Calu3 (cell line): ENCODE measurements around the gene GLE1. TPM values are rescaled to one million over a fixed set of nuclear protein-coding genes. Genes with fewer than 3 reads are reported as not detected.

Experiments
- BruUV-seq: library from RNA; stranded (reverse); fragments of 400-500 nt; replicated peaks from 2 replicates; lab custom pipeline; 2021; lab: Mats Ljungman, UMichigan
- CTCF ChIA-PET: fragments of 300-600 bp; sonication (Branson Sonifier 250); formaldehyde crosslinking; loops from one replicate; lab custom pipeline; 2022; ENCODE audit warnings: antibody characterized with exemption; lab: Charles Lee
- DNase-seq: peaks from one replicate; pipeline ENCODE4 v3.0.0; 2022
- H3K27ac Mint-ChIP-seq: one replicate; pipeline ENCODE4 v1.8.0; 2022; ENCODE audit warnings: mixed read lengths; ENCODE audit not compliant: unreplicated experiment
- H3K27me3 Mint-ChIP-seq: one replicate; pipeline ENCODE4 v1.8.0; 2022; ENCODE audit warnings: mixed read lengths; ENCODE audit not compliant: unreplicated experiment
- H3K36me3 Mint-ChIP-seq: one replicate; pipeline ENCODE4 v1.8.0; 2022; ENCODE audit warnings: mild to moderate bottlenecking, moderate library complexity, mixed read lengths; ENCODE audit not compliant: insufficient read depth, unreplicated experiment
- H3K4me1 Mint-ChIP-seq: one replicate; pipeline ENCODE4 v1.8.0; 2022; ENCODE audit warnings: mild to moderate bottlenecking, low read depth, mixed read lengths; ENCODE audit not compliant: unreplicated experiment
- H3K4me3 Mint-ChIP-seq: one replicate; pipeline ENCODE4 v1.8.0; 2022; ENCODE audit warnings: mild to moderate bottlenecking, low read depth, moderate library complexity, mixed read lengths; ENCODE audit not compliant: unreplicated experiment
- H3K9me3 Mint-ChIP-seq: one replicate; pipeline ENCODE4 v1.8.0; 2022; ENCODE audit warnings: low read depth, mixed read lengths; ENCODE audit not compliant: unreplicated experiment
- intact Hi-C: fragments of 100-400 bp; cut with micrococcal nuclease; formaldehyde crosslinking; loops from one replicate; pipeline ENCODE4 v1.10.0; 2022; ENCODE audit not compliant: unreplicated experiment
- total RNA-seq: library from RNA; stranded (reverse); gene quantifications from 2 replicates; pipeline ENCODE4 v1.2.3, GENCODE V29; 2022
- TF ChIP-seq, protein P1 (sequence below): fragments of 200-600 bp; IDR thresholded peaks from one replicate; pipeline ENCODE4 v1.8.0; 2022; ENCODE audit warnings: antibody characterized with exemption; ENCODE audit not compliant: unreplicated experiment

GLE1 gene
- total RNA-seq, 1 experiment from 2014 or later = 24.8 TPM

- CTCF ChIA-PET = no interaction called here
- peak; percentile 53 for DNase-seq
- TF ChIP-seq, protein P1, sequence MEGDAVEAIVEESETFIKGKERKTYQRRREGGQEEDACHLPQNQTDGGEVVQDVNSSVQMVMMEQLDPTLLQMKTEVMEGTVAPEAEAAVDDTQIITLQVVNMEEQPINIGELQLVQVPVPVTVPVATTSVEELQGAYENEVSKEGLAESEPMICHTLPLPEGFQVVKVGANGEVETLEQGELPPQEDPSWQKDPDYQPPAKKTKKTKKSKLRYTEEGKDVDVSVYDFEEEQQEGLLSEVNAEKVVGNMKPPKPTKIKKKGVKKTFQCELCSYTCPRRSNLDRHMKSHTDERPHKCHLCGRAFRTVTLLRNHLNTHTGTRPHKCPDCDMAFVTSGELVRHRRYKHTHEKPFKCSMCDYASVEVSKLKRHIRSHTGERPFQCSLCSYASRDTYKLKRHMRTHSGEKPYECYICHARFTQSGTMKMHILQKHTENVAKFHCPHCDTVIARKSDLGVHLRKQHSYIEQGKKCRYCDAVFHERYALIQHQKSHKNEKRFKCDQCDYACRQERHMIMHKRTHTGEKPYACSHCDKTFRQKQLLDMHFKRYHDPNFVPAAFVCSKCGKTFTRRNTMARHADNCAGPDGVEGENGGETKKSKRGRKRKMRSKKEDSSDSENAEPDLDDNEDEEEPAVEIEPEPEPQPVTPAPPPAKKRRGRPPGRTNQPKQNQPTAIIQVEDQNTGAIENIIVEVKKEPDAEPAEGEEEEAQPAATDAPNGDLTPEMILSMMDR = no peak
- peak overlapping the region; percentile 95 for H3K4me3 Mint-ChIP-seq
- intact Hi-C loops = no loop called here
- no peaks in the 10 kb centered on the region for H3K27me3 Mint-ChIP-seq
- H3K9me3 Mint-ChIP-seq = no peaks in the 10 kb centered on the region
- H3K36me3 Mint-ChIP-seq = peaks cover 22% of the 10 kb centered on the region
- H3K4me1 Mint-ChIP-seq = no peaks in the 10 kb centered on the region
- H3K27ac Mint-ChIP-seq = peak overlapping the region; percentile 75
- no TSS peak for BruUV-seq
Observed at GRCh38 chr9:128456613-128457061, 47.9 kb upstream of the GLE1 start.

GRCh38 chr9:128457207-128457606, 47.3 kb upstream of the GLE1 start:
- H3K4me1 Mint-ChIP-seq = no peaks in the 10 kb centered on the region
- TSS peak; percentile 48 for BruUV-seq
- peak overlapping the region; percentile 95 for H3K4me3 Mint-ChIP-seq
- CTCF ChIA-PET = interaction anchor here (0.6 kb wide), 1 partner anchor 581 kb away, joined by 3 read pairs; no protein-coding TSS in a partner anchor
- H3K36me3 Mint-ChIP-seq = peaks cover 22% of the 10 kb centered on the region
- no peaks in the 10 kb centered on the region for H3K9me3 Mint-ChIP-seq
- H3K27me3 Mint-ChIP-seq = no peaks in the 10 kb centered on the region
- intact Hi-C loops = no loop called here
- DNase-seq = no peak
- TF ChIP-seq, protein P1 = no peak
- no peak overlapping the region for H3K27ac Mint-ChIP-seq

DNA sequence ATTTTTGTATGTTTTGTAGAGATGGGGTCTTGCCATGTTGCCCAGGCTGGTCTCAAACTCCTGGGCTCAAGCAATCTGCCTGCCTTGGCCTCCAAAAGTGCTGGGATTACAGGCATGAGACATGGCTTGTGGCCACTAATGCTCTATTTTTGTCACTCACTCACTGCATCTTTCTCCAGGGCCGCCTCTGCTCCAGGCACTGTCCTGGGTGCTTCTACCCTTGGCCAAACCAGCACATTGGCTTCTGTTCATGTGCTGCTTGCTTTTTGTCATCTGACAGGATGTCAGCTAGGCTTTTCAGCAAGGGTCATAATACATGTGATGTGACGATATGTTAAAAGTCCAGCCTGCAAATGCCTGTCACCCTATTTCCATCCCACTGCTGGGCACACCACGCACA, 45.5 kb upstream of the GLE1 start:
- no peak overlapping the region for H3K4me3 Mint-ChIP-seq
- TF ChIP-seq, protein P1 = no peak
- CTCF ChIA-PET = no interaction called here
- DNase-seq = no peak
- BruUV-seq = no TSS peak
- no peaks in the 10 kb centered on the region for H3K9me3 Mint-ChIP-seq
- intact Hi-C loops = no loop called here
- H3K36me3 Mint-ChIP-seq = peaks cover 22% of the 10 kb centered on the region
- no peak overlapping the region for H3K27ac Mint-ChIP-seq
- no peaks in the 10 kb centered on the region for H3K27me3 Mint-ChIP-seq
- H3K4me1 Mint-ChIP-seq = no peaks in the 10 kb centered on the region

DNA sequence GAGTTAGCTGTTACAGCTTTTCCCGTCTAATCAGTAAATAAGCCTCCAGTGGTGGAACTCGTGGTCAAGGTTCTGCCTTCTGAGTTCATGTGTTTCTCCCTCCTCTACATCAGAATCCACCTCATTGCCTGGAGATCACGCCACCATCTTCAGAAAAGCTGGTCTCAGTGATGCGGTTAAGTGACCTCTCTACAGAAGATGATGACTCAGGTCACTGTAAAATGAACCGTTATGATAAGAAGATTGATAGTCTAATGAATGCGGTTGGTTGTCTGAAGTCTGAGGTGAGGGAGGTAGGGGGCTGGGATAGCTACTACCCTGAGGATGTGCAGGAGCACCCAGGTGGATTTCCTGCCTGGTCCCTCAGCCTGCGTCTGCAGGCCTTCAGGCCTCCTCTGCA, 35.4 kb upstream of the GLE1 start:
- CTCF ChIA-PET = no interaction called here
- BruUV-seq = no TSS peak
- intact Hi-C loops = no loop called here

More for the DNA sequence above, 35.4 kb upstream of the GLE1 start:
- Mint-ChIP-seq H3K27me3 (no peaks in the 10 kb centered on the region), H3K27ac (no peak overlapping the region), H3K9me3 (no peaks in the 10 kb centered on the region), H3K4me3 (no peak overlapping the region), H3K4me1 (no peaks in the 10 kb centered on the region), H3K36me3 (peaks cover 17% of the 10 kb centered on the region)
- DNase-seq = no peak
- TF ChIP-seq, protein P1 = no peak
